Choroid plexus epithelial cell (primary cell): ENCODE measurements around the gene CREB3L2.

Experiments
- DNase-seq: peaks from one replicate; pipeline ENCODE4 v3.0.0-alpha.2; 2010; ENCODE audit warnings: low read depth
- H3K4me3 ChIP-seq: 2 replicates; pipeline ENCODE4 v1.5.1; 2011; ENCODE audit warnings: low read depth, mild to moderate bottlenecking, control low read depth, low read length, moderate library complexity
- CTCF ChIP-seq: conservative IDR thresholded peaks from 2 replicates; pipeline ENCODE4 v1.5.1; 2011; ENCODE audit warnings: low read depth, mild to moderate bottlenecking, control low read depth, inconsistent platforms, low read length, moderate library complexity

The CREB3L2 gene

GRCh38 chr7:137879357-137880158 lies 122.3 kb downstream of the CREB3L2 start:
- no peak for TF ChIP-seq CTCF
- DNase-seq: peak; percentile 73
- H3K4me3 ChIP-seq: no peak overlapping the region

GRCh38 chr7:137878333-137878961 lies 123.4 kb downstream of the CREB3L2 start:
- DNase-seq: peak; percentile 51
- TF ChIP-seq CTCF: no peak
- H3K4me3 ChIP-seq: no peak overlapping the region

GRCh38 chr7:137877027-137877675 lies 124.7 kb downstream of the CREB3L2 start:
- DNase-seq: no peak
- no peak for TF ChIP-seq CTCF

GRCh38 chr7:137875746-137876145 lies 126.1 kb downstream of the CREB3L2 start:
- H3K4me3 ChIP-seq: no peak overlapping the region
- TF ChIP-seq CTCF: no peak
- no peak for DNase-seq

More at GRCh38 chr7:137877027-137877675, 124.7 kb downstream of the CREB3L2 start:
- H3K4me3 ChIP-seq: no peak overlapping the region

- no peak for TF ChIP-seq CTCF
- peak; percentile 96 for DNase-seq
- H3K4me3 ChIP-seq: no peak overlapping the region
Measured at GRCh38 chr7:137873979-137874777, 127.7 kb downstream of the CREB3L2 start.

- H3K4me3 ChIP-seq: no peak overlapping the region
- DNase-seq: peak; percentile 70
- TF ChIP-seq CTCF: no peak
Measured at GRCh38 chr7:137873524-137873923, 128.4 kb downstream of the CREB3L2 start.
